ENCODE results near the gene HAPLN3.

The HAPLN3 gene

GRCh38 chr15:88859550-88859949 is 35.8 kb downstream of the HAPLN3 start:
- WGBS, 2 experiments (ENCODE audit: insufficient coverage in 2 of 2), result 83 to 85% methylated on average over 6 to 7 of the region's 7 CpGs
- Histone ChIP-seq H3K4me1 (ENCODE audit: control insufficient read depth, insufficient read depth, low read length, poor library complexity, severe bottlenecking) (no peaks in the 10 kb centered on the region), H3K36me3 (ENCODE audit: control insufficient read depth, insufficient read depth, low read length) (no peaks in the 10 kb centered on the region), H3K9me3 (ENCODE audit: control insufficient read depth, low read length) (peaks cover under 1% of the 10 kb centered on the region), H3K4me3 (ENCODE audit: extremely low read depth, insufficient read depth, low read length, poor library complexity, severe bottlenecking) (no peak overlapping the region), H3K27ac (ENCODE audit: low read depth, low read length, severe bottlenecking) (no peak overlapping the region)

GRCh38 chr15:88858934-88859333 is 36.4 kb downstream of the HAPLN3 start:
- Histone ChIP-seq H3K27ac (ENCODE audit: low read depth, low read length, severe bottlenecking) (no peak overlapping the region), H3K4me3 (ENCODE audit: extremely low read depth, insufficient read depth, low read length, poor library complexity, severe bottlenecking) (no peak overlapping the region), H3K9me3 (ENCODE audit: control insufficient read depth, low read length) (peaks cover 7% of the 10 kb centered on the region), H3K36me3 (ENCODE audit: control insufficient read depth, insufficient read depth, low read length) (no peaks in the 10 kb centered on the region), H3K4me1 (ENCODE audit: control insufficient read depth, insufficient read depth, low read length, poor library complexity, severe bottlenecking) (no peaks in the 10 kb centered on the region)
- 91 to 92% methylated on average over 11 of the region's 11 CpGs for WGBS, 2 experiments (ENCODE audit: insufficient coverage in 2 of 2)

GRCh38 chr15:88852476-88852875 is 42.9 kb downstream of the HAPLN3 start:
- no peaks in the 10 kb centered on the region for H3K36me3 ChIP-seq (ENCODE audit: control insufficient read depth, insufficient read depth, low read length)
- H3K27ac ChIP-seq (ENCODE audit: low read depth, low read length, severe bottlenecking), result no peak overlapping the region
- no peaks in the 10 kb centered on the region for H3K4me1 ChIP-seq (ENCODE audit: control insufficient read depth, insufficient read depth, low read length, poor library complexity, severe bottlenecking)
- H3K9me3 ChIP-seq (ENCODE audit: control insufficient read depth, low read length), result peaks cover 8% of the 10 kb centered on the region
- H3K4me3 ChIP-seq (ENCODE audit: extremely low read depth, insufficient read depth, low read length, poor library complexity, severe bottlenecking), result no peak overlapping the region

GRCh38 chr15:88849376-88850072 is 45.8 kb downstream of the HAPLN3 start:
- no peak overlapping the region for H3K4me3 ChIP-seq (ENCODE audit: extremely low read depth, insufficient read depth, low read length, poor library complexity, severe bottlenecking)
- H3K27ac ChIP-seq (ENCODE audit: low read depth, low read length, severe bottlenecking), result no peak overlapping the region
- 97% methylated on average over 16 to 17 of the region's 22 CpGs for WGBS, 2 experiments (ENCODE audit: insufficient coverage in 2 of 2)
- peaks cover 7% of the 10 kb centered on the region for H3K9me3 ChIP-seq (ENCODE audit: control insufficient read depth, low read length)
- no peaks in the 10 kb centered on the region for H3K4me1 ChIP-seq (ENCODE audit: control insufficient read depth, insufficient read depth, low read length, poor library complexity, severe bottlenecking)
- no peaks in the 10 kb centered on the region for H3K36me3 ChIP-seq (ENCODE audit: control insufficient read depth, insufficient read depth, low read length)

- Histone ChIP-seq H3K27ac (ENCODE audit: low read depth, low read length, severe bottlenecking) (no peak overlapping the region), H3K9me3 (ENCODE audit: control insufficient read depth, low read length) (no peaks in the 10 kb centered on the region), H3K4me3 (ENCODE audit: extremely low read depth, insufficient read depth, low read length, poor library complexity, severe bottlenecking) (no peak overlapping the region), H3K4me1 (ENCODE audit: control insufficient read depth, insufficient read depth, low read length, poor library complexity, severe bottlenecking) (no peaks in the 10 kb centered on the region), H3K36me3 (ENCODE audit: control insufficient read depth, insufficient read depth, low read length) (no peaks in the 10 kb centered on the region)
- 94 to 100% methylated on average over 1 to 2 of the region's 3 CpGs for WGBS, 2 experiments (ENCODE audit: insufficient coverage in 2 of 2)
Measured at GRCh38 chr15:88848203-88848602, 47.1 kb downstream of the HAPLN3 start.

GRCh38 chr15:88847144-88847543 is 48.2 kb downstream of the HAPLN3 start:
- no peaks in the 10 kb centered on the region for H3K36me3 ChIP-seq (ENCODE audit: control insufficient read depth, insufficient read depth, low read length)
- 91 to 94% methylated on average over 17 to 20 of the region's 20 CpGs for WGBS, 2 experiments (ENCODE audit: insufficient coverage in 2 of 2)
- no peaks in the 10 kb centered on the region for H3K4me1 ChIP-seq (ENCODE audit: control insufficient read depth, insufficient read depth, low read length, poor library complexity, severe bottlenecking)
- no peak overlapping the region for H3K4me3 ChIP-seq (ENCODE audit: extremely low read depth, insufficient read depth, low read length, poor library complexity, severe bottlenecking)
- no peaks in the 10 kb centered on the region for H3K9me3 ChIP-seq (ENCODE audit: control insufficient read depth, low read length)
- no peak overlapping the region for H3K27ac ChIP-seq (ENCODE audit: low read depth, low read length, severe bottlenecking)

- 96% methylated on average over 11 to 13 of the region's 15 CpGs for WGBS, 2 experiments (ENCODE audit: insufficient coverage in 2 of 2)
- Histone ChIP-seq H3K36me3 (ENCODE audit: control insufficient read depth, insufficient read depth, low read length) (no peaks in the 10 kb centered on the region), H3K9me3 (ENCODE audit: control insufficient read depth, low read length) (no peaks in the 10 kb centered on the region), H3K4me3 (ENCODE audit: extremely low read depth, insufficient read depth, low read length, poor library complexity, severe bottlenecking) (no peak overlapping the region), H3K4me1 (ENCODE audit: control insufficient read depth, insufficient read depth, low read length, poor library complexity, severe bottlenecking) (no peaks in the 10 kb centered on the region), H3K27ac (ENCODE audit: low read depth, low read length, severe bottlenecking) (no peak overlapping the region)
Measured at GRCh38 chr15:88845616-88846015, 49.7 kb downstream of the HAPLN3 start.

GRCh38 chr15:88844749-88845386 is 50.5 kb downstream of the HAPLN3 start:
- WGBS, 2 experiments (ENCODE audit: insufficient coverage in 2 of 2), result 79 to 81% methylated on average over 4 of the region's 5 CpGs
- Histone ChIP-seq H3K27ac (ENCODE audit: low read depth, low read length, severe bottlenecking) (no peak overlapping the region), H3K4me3 (ENCODE audit: extremely low read depth, insufficient read depth, low read length, poor library complexity, severe bottlenecking) (no peak overlapping the region), H3K36me3 (ENCODE audit: control insufficient read depth, insufficient read depth, low read length) (no peaks in the 10 kb centered on the region), H3K4me1 (ENCODE audit: control insufficient read depth, insufficient read depth, low read length, poor library complexity, severe bottlenecking) (no peaks in the 10 kb centered on the region), H3K9me3 (ENCODE audit: control insufficient read depth, low read length) (no peaks in the 10 kb centered on the region)

- Histone ChIP-seq H3K4me3 (ENCODE audit: extremely low read depth, insufficient read depth, low read length, poor library complexity, severe bottlenecking) (no peak overlapping the region), H3K4me1 (ENCODE audit: control insufficient read depth, insufficient read depth, low read length, poor library complexity, severe bottlenecking) (no peaks in the 10 kb centered on the region), H3K27ac (ENCODE audit: low read depth, low read length, severe bottlenecking) (no peak overlapping the region), H3K36me3 (ENCODE audit: control insufficient read depth, insufficient read depth, low read length) (no peaks in the 10 kb centered on the region), H3K9me3 (ENCODE audit: control insufficient read depth, low read length) (no peaks in the 10 kb centered on the region)
- WGBS, 2 experiments (ENCODE audit: insufficient coverage in 2 of 2), result 98% methylated on average over 15 to 19 of the region's 21 CpGs
Measured at GRCh38 chr15:88843334-88843733, 52.0 kb downstream of the HAPLN3 start.

- no peaks in the 10 kb centered on the region for H3K4me1 ChIP-seq (ENCODE audit: control insufficient read depth, insufficient read depth, low read length, poor library complexity, severe bottlenecking)
- no peaks in the 10 kb centered on the region for H3K9me3 ChIP-seq (ENCODE audit: control insufficient read depth, low read length)
- H3K36me3 ChIP-seq (ENCODE audit: control insufficient read depth, insufficient read depth, low read length), result no peaks in the 10 kb centered on the region
- no peak overlapping the region for H3K27ac ChIP-seq (ENCODE audit: low read depth, low read length, severe bottlenecking)
- H3K4me3 ChIP-seq (ENCODE audit: extremely low read depth, insufficient read depth, low read length, poor library complexity, severe bottlenecking), result no peak overlapping the region
- 83% methylated on average over 2 of the region's 4 CpGs; no CpG with 5 or more reads in 1 of the 2 experiments for WGBS, 2 experiments (ENCODE audit: insufficient coverage in 2 of 2)
Measured at GRCh38 chr15:88842156-88842555, 53.2 kb downstream of the HAPLN3 start.

GRCh38 chr15:88841236-88841635 is 54.1 kb downstream of the HAPLN3 start:
- H3K27ac ChIP-seq (ENCODE audit: low read depth, low read length, severe bottlenecking), result no peak overlapping the region
- H3K36me3 ChIP-seq (ENCODE audit: control insufficient read depth, insufficient read depth, low read length), result no peaks in the 10 kb centered on the region
- H3K4me1 ChIP-seq (ENCODE audit: control insufficient read depth, insufficient read depth, low read length, poor library complexity, severe bottlenecking), result no peaks in the 10 kb centered on the region
- no CpG with 5 or more reads among the region's 1 CpG for WGBS, 2 experiments (ENCODE audit: insufficient coverage in 2 of 2)
- no peaks in the 10 kb centered on the region for H3K9me3 ChIP-seq (ENCODE audit: control insufficient read depth, low read length)
- H3K4me3 ChIP-seq (ENCODE audit: extremely low read depth, insufficient read depth, low read length, poor library complexity, severe bottlenecking), result no peak overlapping the region
